Mucosa of stomach (tissue), 1 donor: ENCODE results near the gene B3GNT8.

Experiments
- H3K27me3 ChIP-seq: one replicate; pipeline ENCODE4 v1.7.0; 2013; ENCODE audit warnings: mild to moderate bottlenecking, low read length; ENCODE audit not compliant: control insufficient read depth, insufficient read depth
- H3K36me3 ChIP-seq: one replicate; pipeline ENCODE4 v1.7.0; 2013; ENCODE audit warnings: low read length; ENCODE audit not compliant: control insufficient read depth, insufficient read depth
- H3K4me1 ChIP-seq: one replicate; pipeline ENCODE4 v1.7.0; 2013; ENCODE audit warnings: mild to moderate bottlenecking, low read length; ENCODE audit not compliant: control insufficient read depth, insufficient read depth
- H3K4me3 ChIP-seq: one replicate; pipeline ENCODE4 v1.7.0; 2013; ENCODE audit warnings: low read length
- H3K9ac ChIP-seq: one replicate; pipeline ENCODE4 v1.7.0; 2013; ENCODE audit warnings: mild to moderate bottlenecking, low read length, moderate library complexity
- H3K9me3 ChIP-seq: one replicate; pipeline ENCODE4 v1.7.0; 2013; ENCODE audit warnings: mild to moderate bottlenecking, low read length, moderate library complexity; ENCODE audit not compliant: control insufficient read depth
- donor health status: Pancreatic carcinoma.

Gene B3GNT8

GRCh38 chr19:41431426-41432386 lies 4.5 kb upstream of the B3GNT8 start:
- H3K9me3 ChIP-seq: no peaks in the 10 kb centered on the region
- no peak overlapping the region for H3K4me3 ChIP-seq
- H3K27me3 ChIP-seq: no peaks in the 10 kb centered on the region
- H3K4me1 ChIP-seq: peaks cover 20% of the 10 kb centered on the region
- H3K9ac ChIP-seq: no peak overlapping the region
- H3K36me3 ChIP-seq: peaks cover 14% of the 10 kb centered on the region

- H3K4me3 ChIP-seq: no peak overlapping the region
- H3K27me3 ChIP-seq: no peaks in the 10 kb centered on the region
- peaks cover 14% of the 10 kb centered on the region for H3K36me3 ChIP-seq
- H3K4me1 ChIP-seq: peaks cover 28% of the 10 kb centered on the region
- no peaks in the 10 kb centered on the region for H3K9me3 ChIP-seq
- H3K9ac ChIP-seq: no peak overlapping the region
Observed at GRCh38 chr19:41430922-41431321, 3.7 kb upstream of the B3GNT8 start.

GRCh38 chr19:41428481-41428859 lies 1.3 kb upstream of the B3GNT8 start:
- no peak overlapping the region for H3K4me3 ChIP-seq
- peak overlapping the region; percentile 91 for H3K9ac ChIP-seq
- H3K36me3 ChIP-seq: peaks cover 14% of the 10 kb centered on the region
- H3K4me1 ChIP-seq: peaks cover 44% of the 10 kb centered on the region
- no peaks in the 10 kb centered on the region for H3K9me3 ChIP-seq
- H3K27me3 ChIP-seq: no peaks in the 10 kb centered on the region

- Histone ChIP-seq H3K9ac (peak overlapping the region; percentile 91), H3K9me3 (no peaks in the 10 kb centered on the region), H3K4me3 (peak overlapping the region; percentile 83), H3K36me3 (peaks cover 10% of the 10 kb centered on the region), H3K4me1 (peaks cover 44% of the 10 kb centered on the region), H3K27me3 (no peaks in the 10 kb centered on the region)
Observed at GRCh38 chr19:41427647-41428480, 690 bp upstream of the B3GNT8 start.

- Histone ChIP-seq H3K9ac (peak overlapping the region; percentile 91), H3K9me3 (no peaks in the 10 kb centered on the region), H3K4me3 (peak overlapping the region; percentile 83), H3K27me3 (no peaks in the 10 kb centered on the region), H3K4me1 (peaks cover 50% of the 10 kb centered on the region), H3K36me3 (peaks cover 7% of the 10 kb centered on the region)
Observed at GRCh38 chr19:41426116-41426841, 895 bp downstream of the B3GNT8 start.

- H3K36me3 ChIP-seq: peaks cover 7% of the 10 kb centered on the region
- H3K27me3 ChIP-seq: no peaks in the 10 kb centered on the region
- peak overlapping the region; percentile 91 for H3K9ac ChIP-seq
- peaks cover 56% of the 10 kb centered on the region for H3K4me1 ChIP-seq
- H3K9me3 ChIP-seq: no peaks in the 10 kb centered on the region
- no peak overlapping the region for H3K4me3 ChIP-seq
Observed at GRCh38 chr19:41425174-41426115, 1.7 kb downstream of the B3GNT8 start.

- no peaks in the 10 kb centered on the region for H3K9me3 ChIP-seq
- H3K9ac ChIP-seq: no peak overlapping the region
- no peaks in the 10 kb centered on the region for H3K27me3 ChIP-seq
- H3K4me1 ChIP-seq: peaks cover 56% of the 10 kb centered on the region
- H3K4me3 ChIP-seq: no peak overlapping the region
- H3K36me3 ChIP-seq: peaks cover 7% of the 10 kb centered on the region
Observed at GRCh38 chr19:41424335-41425173, 2.6 kb downstream of the B3GNT8 start.

- no peak overlapping the region for H3K4me3 ChIP-seq
- no peak overlapping the region for H3K9ac ChIP-seq
- H3K27me3 ChIP-seq: no peaks in the 10 kb centered on the region
- no peaks in the 10 kb centered on the region for H3K9me3 ChIP-seq
- H3K4me1 ChIP-seq: peaks cover 46% of the 10 kb centered on the region
- H3K36me3 ChIP-seq: peaks cover 13% of the 10 kb centered on the region
Observed at GRCh38 chr19:41422955-41423354, 4.2 kb downstream of the B3GNT8 start.

GRCh38 chr19:41422456-41422855 lies 4.7 kb downstream of the B3GNT8 start:
- Histone ChIP-seq H3K4me1 (peaks cover 41% of the 10 kb centered on the region), H3K27me3 (no peaks in the 10 kb centered on the region), H3K36me3 (peaks cover 13% of the 10 kb centered on the region), H3K9me3 (no peaks in the 10 kb centered on the region), H3K4me3 (no peak overlapping the region), H3K9ac (no peak overlapping the region)

GRCh38 chr19:41421973-41422372 lies 5.2 kb downstream of the B3GNT8 start:
- Histone ChIP-seq H3K4me1 (peaks cover 39% of the 10 kb centered on the region), H3K9ac (no peak overlapping the region), H3K4me3 (no peak overlapping the region), H3K27me3 (no peaks in the 10 kb centered on the region), H3K36me3 (peaks cover 13% of the 10 kb centered on the region), H3K9me3 (no peaks in the 10 kb centered on the region)
